ENCODE results near the gene AQP5. TPM values are rescaled to one million over a fixed set of nuclear protein-coding genes. Genes with fewer than 3 reads are reported as not detected.

The AQP5 gene
- total RNA-seq, 4 donors from 2014 or later, result 7.8 TPM; not detected in 3

GRCh38 chr12:49946086-49946485, 15.6 kb upstream of the AQP5 start:
- Histone ChIP-seq H3K4me1 (peaks cover 0 to 11% (median 0%) of the 10 kb centered on the region in 3 donors), H3K27me3 (peaks cover 6% of the 10 kb centered on the region), H3K9me3 (no peaks in the 10 kb centered on the region), H3K27ac (peak overlapping the region in 1 of 4 donors; percentile 52), H3K36me3 (no peaks in the 10 kb centered on the region), H3K4me3 (no peak overlapping the region)
- TF ChIP-seq POLR2A (IDR thresholded peaks at IDR 0.05) (no peak), EP300 (IDR thresholded peaks at IDR 0.05) (no peak), POLR2AphosphoS5 (IDR thresholded peaks at IDR 0.05) (no peak)
- TF ChIP-seq, protein P1, sequence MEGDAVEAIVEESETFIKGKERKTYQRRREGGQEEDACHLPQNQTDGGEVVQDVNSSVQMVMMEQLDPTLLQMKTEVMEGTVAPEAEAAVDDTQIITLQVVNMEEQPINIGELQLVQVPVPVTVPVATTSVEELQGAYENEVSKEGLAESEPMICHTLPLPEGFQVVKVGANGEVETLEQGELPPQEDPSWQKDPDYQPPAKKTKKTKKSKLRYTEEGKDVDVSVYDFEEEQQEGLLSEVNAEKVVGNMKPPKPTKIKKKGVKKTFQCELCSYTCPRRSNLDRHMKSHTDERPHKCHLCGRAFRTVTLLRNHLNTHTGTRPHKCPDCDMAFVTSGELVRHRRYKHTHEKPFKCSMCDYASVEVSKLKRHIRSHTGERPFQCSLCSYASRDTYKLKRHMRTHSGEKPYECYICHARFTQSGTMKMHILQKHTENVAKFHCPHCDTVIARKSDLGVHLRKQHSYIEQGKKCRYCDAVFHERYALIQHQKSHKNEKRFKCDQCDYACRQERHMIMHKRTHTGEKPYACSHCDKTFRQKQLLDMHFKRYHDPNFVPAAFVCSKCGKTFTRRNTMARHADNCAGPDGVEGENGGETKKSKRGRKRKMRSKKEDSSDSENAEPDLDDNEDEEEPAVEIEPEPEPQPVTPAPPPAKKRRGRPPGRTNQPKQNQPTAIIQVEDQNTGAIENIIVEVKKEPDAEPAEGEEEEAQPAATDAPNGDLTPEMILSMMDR (IDR thresholded peaks at IDR 0.05), result no peak
- no peak for ATAC-seq
- WGBS, 2 donors (ENCODE audit: low coverage in 1 of 2), result 85 to 98% methylated on average over 9 of the region's 9 CpGs

DNA sequence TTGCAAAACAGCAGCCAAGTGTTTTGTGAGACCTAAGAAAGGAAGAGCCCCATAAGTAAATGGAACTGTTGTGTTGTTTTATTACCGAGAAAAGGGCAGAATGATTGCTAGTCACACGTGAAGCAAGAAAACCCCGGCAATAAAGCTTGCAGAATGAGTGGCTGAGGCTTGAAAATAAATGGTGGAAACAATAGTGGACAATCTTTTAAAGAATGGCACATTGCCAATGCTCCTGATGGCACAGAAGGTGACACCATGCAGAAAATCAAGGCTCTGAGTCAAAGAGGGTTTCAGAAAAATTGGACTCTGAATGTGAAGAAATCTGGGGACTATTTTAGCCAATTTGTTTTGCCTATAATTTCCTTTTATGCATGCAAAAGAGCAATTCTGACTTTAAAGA, 15.2 kb upstream of the AQP5 start:
- Histone ChIP-seq H3K4me1 (peaks cover 0 to 11% (median 0%) of the 10 kb centered on the region in 3 donors), H3K27ac (no peak overlapping the region), H3K27me3 (peaks cover 11% of the 10 kb centered on the region), H3K36me3 (no peaks in the 10 kb centered on the region), H3K4me3 (no peak overlapping the region), H3K9me3 (no peaks in the 10 kb centered on the region)
- TF ChIP-seq POLR2A (IDR thresholded peaks at IDR 0.05) (no peak), POLR2AphosphoS5 (IDR thresholded peaks at IDR 0.05) (no peak), EP300 (IDR thresholded peaks at IDR 0.05) (no peak)
- TF ChIP-seq, protein P1 (IDR thresholded peaks at IDR 0.05), result no peak
- ATAC-seq, result no peak
- WGBS, 2 donors (ENCODE audit: low coverage in 1 of 2), result 83 to 90% methylated on average over 3 of the region's 3 CpGs

GRCh38 chr12:49947593-49948226, 14.0 kb upstream of the AQP5 start:
- Histone ChIP-seq H3K4me1 (peaks cover 0 to 11% (median 0%) of the 10 kb centered on the region in 3 donors), H3K27ac (no peak overlapping the region), H3K27me3 (peaks cover 19% of the 10 kb centered on the region), H3K4me3 (no peak overlapping the region), H3K9me3 (no peaks in the 10 kb centered on the region), H3K36me3 (no peaks in the 10 kb centered on the region)
- WGBS, 2 donors (ENCODE audit: low coverage in 1 of 2), result 72 to 84% methylated on average over 4 to 6 of the region's 7 CpGs
- TF ChIP-seq POLR2A (IDR thresholded peaks at IDR 0.05) (no peak), POLR2AphosphoS5 (IDR thresholded peaks at IDR 0.05) (no peak), EP300 (IDR thresholded peaks at IDR 0.05) (no peak)
- TF ChIP-seq, protein P1 (IDR thresholded peaks at IDR 0.05), result no peak
- no peak for ATAC-seq

- TF ChIP-seq, protein P1 (IDR thresholded peaks at IDR 0.05), result no peak
- TF ChIP-seq POLR2AphosphoS5 (IDR thresholded peaks at IDR 0.05) (no peak), POLR2A (IDR thresholded peaks at IDR 0.05) (no peak), EP300 (IDR thresholded peaks at IDR 0.05) (no peak)
- no peaks in the 10 kb centered on the region for H3K36me3 ChIP-seq
- 78 to 95% methylated on average over 5 to 6 of the region's 13 CpGs for WGBS, 2 donors (ENCODE audit: low coverage in 1 of 2)
Observed at GRCh38 chr12:49948866-49949845, 12.5 kb upstream of the AQP5 start.

More at GRCh38 chr12:49948866-49949845, 12.5 kb upstream of the AQP5 start:
- Histone ChIP-seq H3K9me3 (no peaks in the 10 kb centered on the region), H3K27me3 (peaks cover 32% of the 10 kb centered on the region), H3K27ac (no peak overlapping the region), H3K4me3 (no peak overlapping the region), H3K4me1 (peaks cover 0 to 11% (median 0%) of the 10 kb centered on the region in 3 donors)
- no peak for ATAC-seq

Data from gastroesophageal sphincter (tissue), 4 donors.